GM10248 (cell line): ENCODE measurements around the gene ARHGEF7.

Source experiments
- CTCF ChIA-PET: fragments of 300-600 bp; sonication (Branson Sonifier 250); formaldehyde crosslinking; extraction: SDS; loops from one replicate; lab custom pipeline; 2021; ENCODE audit warnings: antibody characterized with exemption; lab: Yijun Ruan, JAX
- POLR2A ChIA-PET: fragments of 350-650 bp; sonication (Branson Sonifier 250); formaldehyde crosslinking; extraction: SDS; loops from one replicate; lab custom pipeline; 2020; ENCODE audit warnings: antibody characterized with exemption; lab: Yijun Ruan, JAX
- DNase-seq: peaks from one replicate; pipeline ENCODE4 v3.0.0; 2012; ENCODE audit errors: extremely low spot score
- TF ChIP-seq, protein P1 (sequence below): IDR thresholded peaks from 2 replicates; pipeline ENCODE4 v1.5.1; 2012; ENCODE audit warnings: mild to moderate bottlenecking, low read depth; ENCODE audit errors: extremely low read depth, missing control alignments, control extremely low read depth

Gene ARHGEF7

DNA sequence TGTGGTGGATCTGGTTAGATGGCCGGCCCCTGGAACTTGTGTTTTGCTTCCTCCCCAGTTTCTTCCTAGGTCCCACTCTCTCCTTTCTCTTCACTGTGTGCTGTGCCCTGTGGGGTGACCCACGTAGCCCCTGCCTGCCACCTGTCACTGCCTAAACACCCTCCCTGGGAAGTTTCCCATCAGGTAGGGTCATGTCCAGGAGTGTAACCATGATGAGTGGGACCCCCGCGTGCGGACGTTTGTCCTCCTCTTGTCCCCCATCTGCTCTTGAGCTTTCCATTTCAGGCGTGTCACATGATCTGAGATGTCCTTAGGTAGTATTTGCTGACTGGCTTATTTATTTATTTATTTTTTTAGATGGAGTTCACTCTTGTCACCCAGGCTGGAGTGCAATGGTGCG is 61.3 kb downstream of the ARHGEF7 start:
- TF ChIP-seq, protein P1, sequence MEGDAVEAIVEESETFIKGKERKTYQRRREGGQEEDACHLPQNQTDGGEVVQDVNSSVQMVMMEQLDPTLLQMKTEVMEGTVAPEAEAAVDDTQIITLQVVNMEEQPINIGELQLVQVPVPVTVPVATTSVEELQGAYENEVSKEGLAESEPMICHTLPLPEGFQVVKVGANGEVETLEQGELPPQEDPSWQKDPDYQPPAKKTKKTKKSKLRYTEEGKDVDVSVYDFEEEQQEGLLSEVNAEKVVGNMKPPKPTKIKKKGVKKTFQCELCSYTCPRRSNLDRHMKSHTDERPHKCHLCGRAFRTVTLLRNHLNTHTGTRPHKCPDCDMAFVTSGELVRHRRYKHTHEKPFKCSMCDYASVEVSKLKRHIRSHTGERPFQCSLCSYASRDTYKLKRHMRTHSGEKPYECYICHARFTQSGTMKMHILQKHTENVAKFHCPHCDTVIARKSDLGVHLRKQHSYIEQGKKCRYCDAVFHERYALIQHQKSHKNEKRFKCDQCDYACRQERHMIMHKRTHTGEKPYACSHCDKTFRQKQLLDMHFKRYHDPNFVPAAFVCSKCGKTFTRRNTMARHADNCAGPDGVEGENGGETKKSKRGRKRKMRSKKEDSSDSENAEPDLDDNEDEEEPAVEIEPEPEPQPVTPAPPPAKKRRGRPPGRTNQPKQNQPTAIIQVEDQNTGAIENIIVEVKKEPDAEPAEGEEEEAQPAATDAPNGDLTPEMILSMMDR, result no peak
- ChIA-PET POLR2A (no interaction called here), CTCF (interaction anchor here (0.7 kb wide), 1 partner anchor 9 kb away, joined by 3 read pairs; no protein-coding TSS in a partner anchor)
- DNase-seq, result no peak

DNA sequence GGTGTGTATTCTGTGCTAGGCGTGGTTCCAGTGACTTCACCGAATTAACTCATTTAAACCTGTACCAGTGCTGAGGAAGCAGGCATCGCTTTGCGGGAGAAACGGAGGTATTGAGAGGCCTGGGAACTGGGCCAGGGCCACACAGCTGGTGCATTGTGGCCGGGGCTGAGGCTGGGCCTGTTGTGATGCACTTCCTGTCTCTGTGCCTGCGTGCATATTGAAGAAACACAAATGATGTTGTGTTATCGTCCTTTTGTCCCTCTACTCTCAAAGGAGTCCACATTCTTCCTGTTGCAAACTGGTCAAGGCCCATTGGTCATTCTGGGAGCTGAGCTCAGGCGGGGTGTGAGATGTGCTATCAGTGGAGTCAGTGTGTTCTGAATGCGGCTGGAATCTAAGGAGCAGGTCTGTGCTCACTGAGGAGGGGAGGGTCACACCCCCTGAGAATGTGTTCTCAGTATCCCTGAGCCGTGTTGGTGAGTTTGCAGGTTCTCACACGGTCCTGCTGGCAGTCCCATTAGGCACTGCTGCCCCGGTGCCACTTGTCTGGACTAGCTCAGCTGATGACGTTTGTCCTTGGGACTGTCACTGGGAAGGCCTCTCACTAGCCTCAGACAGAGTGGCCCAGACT is 62.1 kb downstream of the ARHGEF7 start:
- POLR2A ChIA-PET, result no interaction called here
- CTCF ChIA-PET, result interaction anchor here (0.7 kb wide), 1 partner anchor 8 kb away, joined by 3 read pairs; no protein-coding TSS in a partner anchor
- no peak for DNase-seq
- TF ChIP-seq, protein P1, result no peak

DNA sequence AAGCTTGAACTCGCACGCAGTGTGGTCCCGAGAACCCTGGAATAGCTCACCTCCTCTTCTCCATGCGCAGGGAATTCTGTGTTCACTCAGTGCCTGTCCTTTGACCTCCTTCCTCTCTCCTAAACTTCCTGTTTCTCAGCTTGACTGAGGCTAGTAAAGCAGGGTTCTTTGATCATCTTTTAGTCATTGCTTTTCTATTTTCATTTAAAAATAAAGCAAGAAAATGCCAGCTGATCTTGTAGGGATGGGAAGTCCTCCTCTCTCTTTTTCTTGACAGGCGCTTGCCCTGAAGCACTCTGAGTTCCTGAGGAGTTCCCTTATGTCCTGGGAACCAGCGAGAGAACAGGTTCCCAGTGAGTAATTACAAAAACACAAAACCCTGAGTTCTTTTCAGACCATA is 62.8 kb downstream of the ARHGEF7 start:
- CTCF ChIA-PET, result interaction anchor here (0.8 kb wide), 1 partner anchor 20 kb away, joined by 3 read pairs; no protein-coding TSS in a partner anchor
- POLR2A ChIA-PET, result no interaction called here
- TF ChIP-seq, protein P1, result no peak

DNA sequence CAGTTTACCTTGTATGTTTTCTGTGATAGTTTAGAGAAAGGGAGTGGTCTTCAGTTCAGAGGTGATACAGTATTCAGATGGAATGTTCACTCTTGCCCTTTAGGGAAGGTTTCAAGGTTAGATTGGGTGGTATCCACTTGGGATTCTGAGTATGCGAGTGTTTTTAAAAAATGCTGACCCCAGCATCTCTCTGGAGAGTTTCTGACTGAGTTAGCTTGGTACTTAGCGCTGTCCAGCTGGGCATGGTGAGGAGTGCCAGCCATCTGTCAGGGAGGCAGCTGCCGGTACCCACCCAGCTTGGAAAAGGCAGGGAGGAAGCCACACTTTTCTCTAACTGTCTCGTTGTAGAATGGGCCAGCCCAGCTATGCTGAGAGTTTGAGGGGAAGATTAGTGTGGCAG is 63.3 kb downstream of the ARHGEF7 start:
- TF ChIP-seq, protein P1, result no peak
- CTCF ChIA-PET, result interaction anchor here (0.8 kb wide), 1 partner anchor 21 kb away, joined by 3 read pairs; no protein-coding TSS in a partner anchor
- no peak for DNase-seq
- POLR2A ChIA-PET, result no interaction called here

More for the DNA sequence above, 62.8 kb downstream of the ARHGEF7 start:
- DNase-seq, result no peak

DNA sequence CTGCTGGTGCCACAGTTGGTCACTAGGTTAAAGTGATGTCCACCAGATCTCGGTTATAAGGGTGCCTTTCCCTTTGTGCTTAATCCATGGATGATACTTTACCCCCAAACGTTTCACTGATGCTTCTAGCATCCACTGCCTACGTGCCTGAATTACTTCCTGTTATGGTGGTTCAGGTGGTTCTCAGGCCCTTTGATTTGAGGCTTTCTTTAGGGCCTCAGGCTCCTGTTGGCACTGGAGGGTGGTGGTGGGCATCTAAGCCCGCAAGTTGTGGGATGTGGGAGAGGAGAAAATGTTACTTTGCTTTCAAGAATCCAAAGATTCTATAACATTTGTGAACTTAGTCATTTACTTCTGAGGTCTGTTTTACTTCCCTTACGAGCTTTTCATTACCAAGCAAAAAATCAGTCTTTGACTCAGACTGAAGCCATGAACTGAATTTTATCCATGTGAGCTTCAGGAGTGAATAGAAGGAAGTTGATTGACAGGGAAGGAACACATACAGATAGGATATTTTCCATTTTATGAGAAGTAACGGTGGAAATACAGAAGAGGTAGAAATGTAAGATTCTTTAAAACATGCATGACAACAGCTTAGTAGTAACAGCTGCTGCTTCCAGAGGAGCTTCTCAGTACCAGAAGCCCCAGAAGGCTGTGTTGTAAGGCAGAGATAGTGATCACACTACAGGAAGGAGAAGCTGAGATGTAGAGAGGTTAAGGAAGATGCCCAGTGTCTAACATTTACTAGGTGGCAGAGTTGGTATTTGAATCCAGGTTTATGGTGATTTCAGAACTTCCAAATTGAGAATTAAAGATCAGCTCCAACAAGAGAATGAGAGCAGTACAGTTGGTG is 65.0 kb downstream of the ARHGEF7 start:
- TF ChIP-seq, protein P1, result no peak
- ChIA-PET POLR2A (no interaction called here), CTCF (interaction anchor here (0.6 to 1.4 kb wide), 6 partner anchors 9 to 266 kb away, joined by 3 to 5 read pairs (median 3); no protein-coding TSS in a partner anchor)
- DNase-seq, result no peak

DNA sequence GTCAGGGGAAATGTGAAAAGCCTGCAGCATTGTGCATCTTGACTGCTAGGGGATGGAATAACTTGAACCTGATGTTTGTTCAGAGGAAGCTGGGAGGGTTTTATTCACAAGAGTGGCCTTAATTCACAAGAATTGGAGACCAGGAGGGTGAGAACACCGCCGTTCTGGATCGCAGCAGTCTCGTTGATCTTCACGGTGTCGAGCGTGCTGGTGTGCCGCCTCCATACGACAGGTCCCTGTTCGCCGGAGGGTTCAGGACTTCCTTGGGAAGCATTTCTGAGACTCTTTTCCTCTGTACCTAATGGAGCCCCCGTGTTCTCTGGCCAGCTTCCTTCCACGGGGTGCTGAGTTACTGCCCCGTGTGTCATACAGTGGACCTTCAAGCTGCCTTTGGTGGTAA is 66.9 kb downstream of the ARHGEF7 start:
- ChIA-PET CTCF (interaction anchor here (1.1 to 1.7 kb wide), 2 partner anchors 14 to 20 kb away, joined by 6 read pairs; no protein-coding TSS in a partner anchor), POLR2A (no interaction called here)
- TF ChIP-seq, protein P1, result no peak
- DNase-seq, result no peak
